HUES48 (cell line): ENCODE measurements around the gene NEDD8.

Experiments used
- H3K27ac ChIP-seq: one replicate; pipeline ENCODE4 v1.7.0; 2013; ENCODE audit warnings: low read depth, low read length, inconsistent platforms
- H3K27me3 ChIP-seq: 2 replicates; pipeline ENCODE4 v1.6.1; 2013; ENCODE audit warnings: mild to moderate bottlenecking, low read length; ENCODE audit not compliant: control insufficient read depth, insufficient read depth
- H3K36me3 ChIP-seq: 2 replicates; pipeline ENCODE4 v1.6.1; 2013; ENCODE audit warnings: low read length; ENCODE audit not compliant: control insufficient read depth, insufficient read depth
- H3K4me1 ChIP-seq: 2 replicates; pipeline ENCODE4 v1.6.1; 2013; ENCODE audit warnings: mild to moderate bottlenecking, low read length; ENCODE audit not compliant: control insufficient read depth, insufficient read depth
- H3K4me3 ChIP-seq: 2 replicates; pipeline ENCODE4 v1.5.1; 2013; ENCODE audit warnings: mild to moderate bottlenecking, low read depth, low read length
- H3K9ac ChIP-seq: 2 replicates; pipeline ENCODE4 v1.6.1; 2013; ENCODE audit warnings: mild to moderate bottlenecking, low read depth, low read length, moderate library complexity
- H3K9me3 ChIP-seq: 2 replicates; pipeline ENCODE4 v1.6.1; 2013; ENCODE audit warnings: low read length; ENCODE audit not compliant: control insufficient read depth, insufficient read depth

NEDD8 gene

DNA sequence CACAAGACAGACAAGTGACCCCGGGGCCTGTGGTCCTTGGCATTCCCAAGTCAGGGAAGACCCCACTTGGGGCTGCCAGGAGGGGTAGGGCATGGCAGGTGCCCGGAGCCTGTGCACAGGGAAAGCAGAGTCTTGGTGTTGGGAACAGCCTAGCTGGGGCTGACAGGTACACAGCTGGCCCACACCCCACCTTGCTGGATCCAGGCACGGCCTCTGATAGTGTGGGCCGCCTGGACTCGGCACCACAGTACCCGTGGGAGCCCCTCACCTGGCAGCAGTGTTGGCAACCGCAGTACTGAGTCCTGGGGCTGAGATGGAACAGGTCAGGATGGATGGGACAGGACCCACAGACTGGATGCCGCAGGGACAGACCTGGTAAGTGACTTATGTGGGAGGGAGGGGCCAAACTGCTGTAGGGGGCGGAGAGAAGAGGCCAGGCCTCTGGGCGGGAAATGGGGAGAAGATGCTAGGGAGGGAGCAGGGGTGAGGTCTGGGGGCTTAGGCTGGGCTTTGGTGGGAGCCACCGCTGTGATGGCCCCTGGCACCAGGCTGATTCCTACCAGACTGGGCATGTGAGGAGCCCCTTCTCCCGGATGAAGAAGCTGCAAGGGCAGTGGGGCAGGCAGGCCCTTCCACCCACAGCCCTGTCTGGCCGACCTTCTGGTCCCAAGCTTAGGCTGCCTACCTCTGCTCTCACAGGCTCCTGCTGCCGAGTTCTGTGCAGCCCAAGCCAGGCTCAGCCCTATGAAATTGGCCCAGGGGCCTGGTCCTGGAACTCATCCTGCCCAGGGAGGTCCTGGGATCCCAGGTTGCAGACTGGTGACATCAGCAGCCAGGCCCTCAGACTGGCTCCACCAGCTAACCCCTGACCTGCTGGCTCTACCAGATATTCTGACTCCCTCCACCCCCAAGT, 30.9 kb upstream of the NEDD8 start, which contains the start of gene TGM1:
Gene TGM1 (minus strand): TSS at position 357 of the 913 bp plus-strand sequence. CDS start 825 bp downstream, outside the sequence.
- Histone ChIP-seq H3K36me3 (peaks cover 9% of the 10 kb centered on the region; the same call in 1 of the 2 replicates), H3K4me3 (no peak within 1 kb of the TSS), H3K9me3 (no peaks in the 10 kb centered on the region), H3K4me1 (no peaks in the 10 kb centered on the region), H3K9ac (no peak within 1 kb of the TSS), H3K27ac (no peak within 1 kb of the TSS), H3K27me3 (no peaks in the 10 kb centered on the region)

DNA sequence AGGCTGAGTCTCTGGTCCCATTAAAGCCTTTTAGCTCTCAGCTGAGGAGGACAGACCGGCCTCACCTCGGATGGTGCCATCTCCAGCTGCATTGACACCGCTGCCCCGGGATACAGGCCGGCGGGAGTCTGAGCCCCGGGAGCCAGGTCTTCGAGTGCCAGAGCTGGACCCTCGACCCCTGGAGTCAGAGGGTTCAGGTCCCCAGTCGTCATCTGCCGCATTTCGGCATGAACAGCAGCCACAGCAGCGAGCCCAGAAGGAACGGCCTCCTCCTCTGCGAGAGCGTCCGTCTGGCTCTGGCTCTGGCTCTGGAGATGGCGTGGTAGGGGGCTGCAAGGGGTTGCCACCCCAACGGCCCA, 29.8 kb upstream of the NEDD8 start:
- no peak overlapping the region for H3K27ac ChIP-seq
- no peak overlapping the region for H3K4me3 ChIP-seq
- H3K9me3 ChIP-seq, result no peaks in the 10 kb centered on the region
- no peaks in the 10 kb centered on the region for H3K4me1 ChIP-seq
- no peak overlapping the region for H3K9ac ChIP-seq
- H3K36me3 ChIP-seq, result peaks cover 6% of the 10 kb centered on the region; the same call in 1 of the 2 replicates
- no peaks in the 10 kb centered on the region for H3K27me3 ChIP-seq

DNA sequence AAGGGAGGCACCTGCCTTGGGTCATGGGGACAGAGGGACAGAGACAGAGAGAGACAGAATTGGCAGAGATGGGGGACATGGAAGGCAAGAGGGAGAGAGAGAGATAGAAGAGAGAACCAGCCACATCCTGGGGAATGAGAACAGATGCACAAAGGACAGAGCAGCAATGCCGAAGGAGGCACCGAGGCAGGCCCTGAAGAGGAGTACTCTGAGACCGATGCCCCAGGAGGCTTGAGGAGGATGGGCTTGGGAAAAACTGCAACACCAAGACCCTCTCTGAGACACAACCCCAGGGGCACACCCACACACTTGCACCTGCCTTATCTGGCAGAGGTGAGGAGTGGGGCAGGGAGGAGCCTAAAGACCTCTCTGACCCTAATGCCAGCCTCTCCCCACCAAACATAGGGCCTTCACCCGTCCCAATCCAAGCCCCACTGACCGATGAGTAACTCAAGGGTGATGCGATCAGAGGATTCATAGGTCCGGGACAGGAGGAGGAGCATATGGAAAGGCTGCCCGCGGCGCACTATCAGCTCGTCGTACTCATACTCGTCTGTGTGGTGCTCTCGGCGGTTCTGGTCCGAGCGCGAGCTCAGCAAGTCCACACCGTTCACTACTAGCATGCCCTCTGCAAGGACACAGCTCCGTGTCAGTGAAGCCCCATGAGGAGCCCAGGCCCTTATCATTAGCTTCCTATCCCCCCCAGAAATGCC, 29.2 kb upstream of the NEDD8 start:
- H3K9me3 ChIP-seq, result no peaks in the 10 kb centered on the region
- no peak overlapping the region for H3K4me3 ChIP-seq
- peaks cover 3% of the 10 kb centered on the region; the same call in 1 of the 2 replicates for H3K36me3 ChIP-seq
- H3K27ac ChIP-seq, result no peak overlapping the region
- H3K4me1 ChIP-seq, result no peaks in the 10 kb centered on the region
- H3K9ac ChIP-seq, result no peak overlapping the region
- no peaks in the 10 kb centered on the region for H3K27me3 ChIP-seq

DNA sequence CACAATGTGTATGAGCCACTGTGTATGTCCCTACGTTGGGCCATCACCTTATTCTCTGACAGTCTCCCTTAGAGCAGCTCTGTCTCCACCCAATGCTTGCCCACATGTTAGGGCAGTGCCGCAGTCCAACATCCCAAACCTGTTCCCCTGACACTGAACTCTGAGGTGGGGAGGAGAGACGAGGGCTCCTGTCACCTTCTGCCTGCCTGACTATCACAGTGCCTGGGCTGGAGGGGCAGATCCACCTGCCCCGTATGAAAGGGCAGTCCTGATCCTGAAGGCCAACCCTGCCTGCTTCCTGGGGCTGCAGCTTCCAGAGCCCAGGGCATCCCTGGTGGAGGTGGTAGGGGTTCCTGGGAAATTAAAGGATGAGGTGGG, 28.6 kb upstream of the NEDD8 start:
- Histone ChIP-seq H3K4me3 (no peak overlapping the region), H3K36me3 (no peaks in the 10 kb centered on the region), H3K9me3 (no peaks in the 10 kb centered on the region), H3K4me1 (no peaks in the 10 kb centered on the region), H3K27ac (no peak overlapping the region), H3K9ac (no peak overlapping the region), H3K27me3 (no peaks in the 10 kb centered on the region)

DNA sequence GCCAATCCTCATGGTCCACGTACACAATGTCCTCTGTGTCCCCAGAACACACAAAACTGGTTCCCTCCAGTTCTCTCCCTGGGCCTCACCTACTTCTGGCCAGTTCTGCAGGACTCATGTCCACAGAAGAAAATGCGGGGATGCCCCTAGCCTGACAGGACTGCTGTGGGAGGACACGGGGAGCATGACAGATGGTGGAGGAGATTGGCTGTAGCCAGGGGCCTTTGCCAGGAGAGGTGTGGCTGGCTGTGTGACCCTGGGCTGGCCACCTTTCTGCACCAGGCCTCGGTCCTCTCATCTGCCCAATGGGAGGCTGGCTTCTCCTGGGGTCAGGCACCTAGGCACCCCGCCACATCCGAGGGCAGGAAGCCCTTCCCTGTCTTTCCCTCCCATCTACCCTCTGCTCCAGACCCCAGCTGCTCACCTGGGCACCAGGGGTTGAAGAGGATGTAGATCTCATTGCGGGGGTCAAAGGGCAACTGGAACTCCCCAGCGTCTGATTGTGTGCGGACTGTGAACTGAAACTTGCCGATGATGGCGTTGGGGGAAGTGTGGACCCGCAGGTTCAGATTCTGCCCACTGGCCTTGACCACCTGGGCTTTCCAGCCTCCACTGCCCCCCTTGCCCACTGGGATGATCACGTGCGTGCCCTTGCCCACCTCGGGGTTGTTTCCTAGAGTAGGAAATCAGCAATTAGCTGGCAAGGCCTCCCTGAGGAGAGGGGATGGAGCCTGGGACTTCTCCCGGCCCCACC, 28.0 kb upstream of the NEDD8 start:
- no peak overlapping the region for H3K9ac ChIP-seq
- H3K36me3 ChIP-seq, result no peaks in the 10 kb centered on the region
- H3K9me3 ChIP-seq, result no peaks in the 10 kb centered on the region
- no peaks in the 10 kb centered on the region for H3K27me3 ChIP-seq
- no peaks in the 10 kb centered on the region for H3K4me1 ChIP-seq
- H3K27ac ChIP-seq, result no peak overlapping the region
- no peak overlapping the region for H3K4me3 ChIP-seq

DNA sequence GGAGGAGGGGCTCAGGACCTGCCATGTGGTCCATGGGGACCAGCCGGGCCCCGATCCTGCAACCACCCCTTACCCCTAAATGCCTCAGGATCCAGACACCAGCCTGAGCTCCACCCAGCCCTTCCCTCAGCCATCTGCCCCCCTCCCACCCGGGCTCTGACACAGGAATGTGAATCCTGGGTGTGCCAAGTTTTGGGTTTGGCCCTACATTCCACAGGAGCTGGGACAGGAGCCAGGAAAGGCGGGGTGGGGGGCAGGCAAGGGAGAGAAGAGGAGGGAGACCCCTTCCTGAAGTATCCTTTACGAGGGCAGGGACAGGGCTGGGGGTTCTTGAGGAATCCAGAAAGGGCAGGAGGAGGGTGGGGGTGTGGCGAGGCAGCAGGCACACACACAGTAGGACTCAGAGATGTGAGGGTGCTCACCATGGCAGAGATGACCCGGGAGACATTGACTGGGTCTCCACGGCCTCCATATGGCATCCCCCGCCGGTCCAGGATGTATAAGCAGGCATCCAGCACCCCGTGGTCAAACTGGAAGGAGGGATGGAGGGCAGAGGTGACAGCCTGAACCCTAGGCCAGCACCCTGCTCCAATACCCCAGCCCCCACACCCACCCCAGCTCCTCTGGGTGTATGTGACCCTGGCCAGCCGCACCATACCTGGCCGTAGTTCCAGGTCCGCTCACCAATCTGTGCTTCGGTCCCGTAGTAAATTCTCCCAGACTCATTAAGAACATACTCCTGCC, 27.3 kb upstream of the NEDD8 start:
- H3K36me3 ChIP-seq, result no peaks in the 10 kb centered on the region
- H3K9ac ChIP-seq, result no peak overlapping the region
- no peaks in the 10 kb centered on the region for H3K9me3 ChIP-seq

DNA sequence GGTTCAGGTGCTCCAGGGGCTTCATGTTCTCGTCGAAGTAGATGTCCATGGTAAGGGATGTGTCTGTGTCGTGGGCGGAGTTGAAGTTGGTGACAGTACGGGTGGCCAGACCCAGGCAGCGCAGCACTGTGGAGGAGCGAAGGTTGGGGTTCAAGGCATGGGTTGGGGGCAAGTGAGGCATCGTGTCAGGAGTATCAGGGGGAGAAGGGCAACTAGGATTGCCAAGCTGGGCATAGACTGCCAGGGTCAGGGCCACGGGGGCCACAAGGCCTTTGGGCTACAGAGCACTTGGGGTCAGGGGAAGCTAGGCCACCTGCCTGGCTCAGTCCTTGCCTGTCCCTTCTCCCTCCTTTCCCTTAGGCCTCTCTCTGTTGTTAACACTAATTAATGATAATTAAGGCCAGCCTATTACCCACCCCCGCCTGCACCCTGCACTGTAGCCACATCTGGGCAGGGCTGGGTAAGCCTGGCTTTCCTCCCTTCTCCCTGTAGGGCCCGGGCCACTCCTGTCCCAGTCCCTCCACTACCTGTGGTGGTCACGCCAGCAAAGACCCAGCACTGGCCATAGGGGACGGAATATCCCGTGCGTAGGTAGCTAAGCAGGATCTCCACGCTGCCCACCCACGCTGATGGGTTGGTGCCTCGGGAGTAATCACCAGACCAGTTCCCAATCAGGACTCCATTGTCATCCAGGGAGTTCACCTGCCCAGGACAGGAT, 26.5 kb upstream of the NEDD8 start:
- Histone ChIP-seq H3K27me3 (no peaks in the 10 kb centered on the region), H3K27ac (no peak overlapping the region), H3K4me3 (no peak overlapping the region), H3K4me1 (no peaks in the 10 kb centered on the region), H3K9ac (no peak overlapping the region), H3K9me3 (no peaks in the 10 kb centered on the region), H3K36me3 (no peaks in the 10 kb centered on the region)

More for the DNA sequence above, 27.3 kb upstream of the NEDD8 start:
- no peak overlapping the region for H3K4me3 ChIP-seq
- H3K4me1 ChIP-seq, result no peaks in the 10 kb centered on the region
- H3K27ac ChIP-seq, result no peak overlapping the region
- no peaks in the 10 kb centered on the region for H3K27me3 ChIP-seq

DNA sequence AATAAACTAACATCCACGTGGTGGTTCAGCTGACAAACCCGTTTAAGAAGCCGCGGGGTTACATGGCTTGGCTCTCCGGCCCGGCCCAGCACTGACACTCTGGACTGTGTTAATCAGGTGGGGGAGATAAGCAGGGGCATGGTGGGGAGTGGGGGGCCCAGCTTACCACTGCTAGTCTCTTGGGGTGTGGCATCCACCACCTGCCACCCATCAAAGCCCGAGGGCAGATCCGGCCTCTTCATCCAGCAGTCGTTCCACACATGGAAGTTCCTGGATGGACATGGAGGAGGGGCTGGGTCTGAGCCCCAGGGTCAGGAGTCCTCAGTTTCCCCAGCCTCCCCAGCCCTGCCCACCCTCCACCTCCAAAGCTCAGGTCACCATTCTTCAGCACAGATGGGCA, 26.0 kb upstream of the NEDD8 start:
- Histone ChIP-seq H3K27ac (no peak overlapping the region), H3K9ac (no peak overlapping the region), H3K36me3 (no peaks in the 10 kb centered on the region), H3K27me3 (no peaks in the 10 kb centered on the region), H3K4me3 (no peak overlapping the region), H3K9me3 (no peaks in the 10 kb centered on the region), H3K4me1 (no peaks in the 10 kb centered on the region)

DNA sequence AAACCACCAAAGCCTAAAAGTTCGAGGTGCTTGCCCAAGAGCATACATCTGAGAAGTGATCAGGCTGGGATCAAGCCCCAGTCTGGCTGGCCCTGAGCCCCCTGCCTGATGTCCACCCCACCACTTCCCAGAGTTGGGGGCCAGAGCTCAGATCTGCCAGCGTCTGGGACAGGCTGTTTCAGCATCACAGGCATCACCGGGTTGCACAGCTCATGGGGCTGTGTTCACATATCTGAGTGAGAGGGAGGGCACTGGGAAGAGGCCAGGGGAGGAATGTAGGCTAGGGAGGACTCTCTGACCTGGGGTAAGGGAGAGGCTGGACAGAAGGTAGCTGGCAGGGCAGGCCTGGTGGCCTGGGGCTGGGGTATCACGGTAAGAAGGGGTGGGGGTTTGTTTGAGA, 24.8 kb upstream of the NEDD8 start:
- Histone ChIP-seq H3K27me3 (no peaks in the 10 kb centered on the region), H3K36me3 (no peaks in the 10 kb centered on the region), H3K9me3 (no peaks in the 10 kb centered on the region), H3K4me1 (no peaks in the 10 kb centered on the region), H3K9ac (no peak overlapping the region), H3K4me3 (no peak overlapping the region), H3K27ac (no peak overlapping the region)
